ENCODE measurements around the gene SNX13.

- TF ChIP-seq POLR2A (IDR thresholded peaks at IDR 0.05; ENCODE audit: low read length) (no peak), GATA1 (IDR thresholded peaks at IDR 0.05; ENCODE audit: low read depth, low read length) (no peak)
Observed at GRCh38 chr7:17942231-17942630, 1.9 kb upstream of the SNX13 start.

All from erythroblast (primary cell).